Memory B cell (primary cell): ENCODE results near the gene APOBEC3C.
"Not testable (repeated sequence)": the region's sequence is repeated elsewhere in the genome, so short reads cannot be mapped to it uniquely, and the experiment has no call there.

Source experiments
- ATAC-seq: fragments of 150-1000 bp; cut with Tn5 transposase; 2 replicates; pipeline ENCODE4 v1.10.0; 2021; ENCODE audit warnings: low read depth, mild to moderate bottlenecking, moderate library complexity
- DNase-seq, 2 donors: peaks; one replicate each; pipeline ENCODE4 v3.0.0; 2022; ENCODE audit warnings: low spot score in 2 of 2
- H3K27ac Mint-ChIP-seq: one replicate; pipeline ENCODE4 v1.8.0; 2022; ENCODE audit warnings: mild to moderate bottlenecking, moderate library complexity, mixed read lengths
- H3K27me3 Mint-ChIP-seq: one replicate; pipeline ENCODE4 v1.8.0; 2022; ENCODE audit warnings: mixed read lengths
- H3K36me3 Mint-ChIP-seq: one replicate; pipeline ENCODE4 v1.8.0; 2022; ENCODE audit warnings: mild to moderate bottlenecking, mixed read lengths
- H3K4me1 Mint-ChIP-seq: one replicate; pipeline ENCODE4 v1.8.0; 2022; ENCODE audit warnings: mixed read lengths
- H3K4me3 Mint-ChIP-seq: one replicate; pipeline ENCODE4 v1.8.0; 2022; ENCODE audit warnings: mild to moderate bottlenecking, moderate library complexity, mixed read lengths
- H3K9me3 Mint-ChIP-seq: one replicate; pipeline ENCODE4 v1.8.0; 2022; ENCODE audit warnings: mixed read lengths

APOBEC3C gene

DNA sequence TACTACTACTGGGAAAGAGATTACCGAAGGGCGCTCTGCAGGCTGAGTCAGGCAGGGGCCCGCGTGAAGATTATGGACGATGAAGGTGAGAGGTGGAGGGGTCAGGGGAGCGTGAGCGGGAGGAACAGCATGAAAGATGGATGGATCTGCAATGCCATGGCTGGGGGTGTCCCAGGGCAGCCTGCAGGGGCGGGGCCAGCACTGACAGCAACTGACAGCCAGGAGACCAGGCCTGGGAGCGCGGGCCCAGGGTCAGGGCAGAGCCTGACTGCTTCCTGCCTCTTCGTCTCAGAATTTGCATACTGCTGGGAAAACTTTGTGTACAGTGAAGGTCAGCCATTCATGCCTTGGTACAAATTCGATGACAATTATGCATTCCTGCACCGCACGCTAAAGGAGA lies 31.1 kb downstream of the APOBEC3C start:
- not testable (repeated sequence) for DNase-seq, H3K27me3 Mint-ChIP-seq, ATAC-seq, H3K9me3 Mint-ChIP-seq
- Mint-ChIP-seq H3K4me3 (peak overlapping the region; percentile 30), H3K4me1 (peaks cover 37% of the 10 kb centered on the region), H3K36me3 (peaks cover 22% of the 10 kb centered on the region), H3K27ac (peak overlapping the region; percentile 89)

DNA sequence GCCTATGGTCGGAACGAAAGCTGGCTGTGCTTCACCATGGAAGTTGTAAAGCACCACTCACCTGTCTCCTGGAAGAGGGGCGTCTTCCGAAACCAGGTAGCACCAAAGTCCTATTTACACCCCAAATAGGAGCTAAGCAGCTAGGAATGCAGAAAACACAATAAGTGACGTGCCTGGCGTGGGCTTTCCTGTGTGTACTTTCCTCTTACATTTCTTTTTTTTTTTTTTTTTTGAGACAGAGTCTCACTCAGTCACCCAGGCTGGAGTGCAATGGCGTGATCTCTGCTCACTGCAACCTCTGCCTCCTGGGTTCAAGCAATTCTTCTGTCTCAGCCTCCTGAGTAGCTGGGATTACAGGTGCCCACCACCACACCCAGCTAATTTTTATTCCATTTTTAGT lies 35.4 kb downstream of the APOBEC3C start:
- H3K36me3 Mint-ChIP-seq, result peaks cover 20% of the 10 kb centered on the region
- not testable (repeated sequence) for H3K27me3 Mint-ChIP-seq, H3K4me3 Mint-ChIP-seq, ATAC-seq, DNase-seq, H3K9me3 Mint-ChIP-seq
- peaks cover 38% of the 10 kb centered on the region for H3K4me1 Mint-ChIP-seq
- H3K27ac Mint-ChIP-seq, result peak overlapping the region; percentile 17

DNA sequence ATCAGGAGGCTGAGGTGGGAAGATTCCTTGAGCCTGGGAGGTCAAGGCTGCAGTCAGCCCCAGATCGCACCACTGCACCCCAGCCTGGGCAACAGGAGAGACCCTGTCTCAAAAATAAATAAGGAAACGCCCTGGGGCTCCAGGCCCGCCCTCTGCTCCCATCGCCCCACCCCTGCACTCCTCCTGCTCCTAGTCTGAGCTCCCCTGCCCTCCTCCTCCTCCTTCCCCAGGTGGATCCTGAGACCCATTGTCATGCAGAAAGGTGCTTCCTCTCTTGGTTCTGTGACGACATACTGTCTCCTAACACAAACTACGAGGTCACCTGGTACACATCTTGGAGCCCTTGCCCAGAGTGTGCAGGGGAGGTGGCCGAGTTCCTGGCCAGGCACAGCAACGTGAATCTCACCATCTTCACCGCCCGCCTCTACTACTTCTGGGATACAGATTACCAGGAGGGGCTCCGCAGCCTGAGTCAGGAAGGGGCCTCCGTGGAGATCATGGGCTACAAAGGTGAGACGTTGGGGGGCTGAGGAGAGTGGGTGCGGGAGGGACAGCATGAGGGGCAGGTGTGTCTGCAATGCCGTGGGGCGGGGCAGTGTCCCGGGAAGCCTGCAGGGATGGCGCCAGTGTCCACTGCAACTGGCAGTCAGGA lies 37.9 kb downstream of the APOBEC3C start:
- not testable (repeated sequence) for H3K36me3 Mint-ChIP-seq, H3K27ac Mint-ChIP-seq, DNase-seq, H3K9me3 Mint-ChIP-seq, H3K4me3 Mint-ChIP-seq, ATAC-seq, H3K27me3 Mint-ChIP-seq
- H3K4me1 Mint-ChIP-seq, result peaks cover 18% of the 10 kb centered on the region

DNA sequence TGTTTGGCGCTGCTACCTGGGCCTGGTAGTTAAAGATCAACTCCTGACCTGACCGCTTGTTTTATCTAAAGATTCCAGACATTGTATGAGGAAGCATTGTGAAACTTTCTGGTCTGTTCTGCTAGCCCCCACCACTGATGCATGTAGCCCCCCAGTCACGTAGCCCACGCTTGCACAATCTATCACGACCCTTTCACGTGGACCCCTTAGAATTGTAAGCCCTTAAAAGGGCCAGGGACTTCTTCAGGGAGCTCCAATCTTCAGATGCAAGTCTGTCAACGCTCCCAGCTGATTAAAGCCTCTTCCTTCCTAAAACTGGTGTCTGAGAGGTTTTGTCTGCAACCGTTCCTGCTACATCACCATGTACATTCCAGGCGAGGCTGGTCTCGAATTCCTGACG lies 41.6 kb downstream of the APOBEC3C start:
- no peaks in the 10 kb centered on the region for H3K36me3 Mint-ChIP-seq
- H3K4me1 Mint-ChIP-seq, result peaks cover 12% of the 10 kb centered on the region
- no peaks in the 10 kb centered on the region for H3K27me3 Mint-ChIP-seq
- no peaks in the 10 kb centered on the region for H3K9me3 Mint-ChIP-seq
- H3K4me3 Mint-ChIP-seq, result no peak overlapping the region
- ATAC-seq (no peak), DNase-seq (no peak)
- no peak overlapping the region for H3K27ac Mint-ChIP-seq

DNA sequence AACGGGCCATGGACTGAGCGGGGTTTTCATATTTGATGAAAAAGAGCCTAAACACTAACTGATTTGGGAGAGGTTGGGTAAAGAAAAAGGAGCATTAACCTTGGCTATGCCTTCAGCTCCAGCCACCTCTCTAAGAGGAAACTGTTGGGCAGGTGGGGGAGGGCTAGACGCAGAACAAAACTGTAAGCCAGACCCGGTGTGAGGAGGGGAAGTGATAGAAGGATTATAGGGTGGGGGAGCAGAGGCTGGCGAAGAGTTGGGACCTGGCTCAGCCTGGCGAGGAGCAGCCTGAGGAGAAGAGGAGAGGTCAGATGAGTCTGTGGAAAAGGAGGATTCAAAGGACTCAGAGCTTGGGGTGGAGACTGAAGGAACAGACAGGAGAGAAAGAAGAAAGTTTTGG lies 47.2 kb downstream of the APOBEC3C start:
- not testable (repeated sequence) for H3K27me3 Mint-ChIP-seq, H3K4me3 Mint-ChIP-seq, H3K27ac Mint-ChIP-seq, ATAC-seq, DNase-seq, H3K36me3 Mint-ChIP-seq, H3K9me3 Mint-ChIP-seq
- H3K4me1 Mint-ChIP-seq, result peaks cover 12% of the 10 kb centered on the region

DNA sequence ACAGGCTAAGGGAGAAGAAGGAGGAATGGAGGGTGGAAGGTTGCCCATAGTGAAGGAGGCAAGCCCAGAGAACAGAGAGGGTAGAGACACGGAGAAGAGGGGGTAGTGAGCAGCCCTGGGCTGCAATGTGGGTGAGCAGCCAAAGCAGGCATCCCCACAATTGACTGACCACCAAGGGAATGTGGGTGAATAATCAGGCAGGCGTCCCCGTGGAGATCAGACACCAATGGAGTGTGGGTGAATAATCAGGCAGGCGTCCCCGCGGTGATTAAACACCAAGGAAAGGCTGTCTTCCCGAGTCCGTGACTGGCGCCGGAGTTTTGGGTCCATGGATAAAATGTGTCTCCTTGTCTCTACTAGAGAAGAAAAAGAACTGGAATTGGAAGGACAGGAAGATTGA lies 47.9 kb downstream of the APOBEC3C start:
- not testable (repeated sequence) for ATAC-seq, H3K27me3 Mint-ChIP-seq, H3K27ac Mint-ChIP-seq, H3K4me3 Mint-ChIP-seq, DNase-seq, H3K9me3 Mint-ChIP-seq, H3K36me3 Mint-ChIP-seq
- peaks cover 12% of the 10 kb centered on the region for H3K4me1 Mint-ChIP-seq

DNA sequence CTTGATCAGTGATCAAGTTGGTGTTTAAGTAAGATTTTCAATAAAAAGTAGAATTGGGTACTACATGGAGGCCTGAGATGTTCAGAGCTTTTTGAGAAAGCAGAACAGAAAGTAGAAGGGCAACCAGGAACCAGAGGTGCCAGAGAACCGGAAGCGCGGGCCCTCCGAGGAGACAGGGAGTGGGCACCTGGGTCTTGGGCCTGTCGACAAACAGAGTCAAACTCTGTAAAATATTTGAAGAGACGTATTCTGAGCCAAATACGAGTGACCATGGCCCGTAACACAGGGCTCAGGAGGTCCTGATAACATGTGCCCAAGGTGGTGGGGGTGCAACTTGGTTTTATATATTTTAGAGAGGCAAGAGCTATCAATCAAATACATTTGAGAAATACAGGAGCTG lies 49.8 kb downstream of the APOBEC3C start:
- H3K27ac Mint-ChIP-seq, H3K27me3 Mint-ChIP-seq: not testable (repeated sequence)

DNA sequence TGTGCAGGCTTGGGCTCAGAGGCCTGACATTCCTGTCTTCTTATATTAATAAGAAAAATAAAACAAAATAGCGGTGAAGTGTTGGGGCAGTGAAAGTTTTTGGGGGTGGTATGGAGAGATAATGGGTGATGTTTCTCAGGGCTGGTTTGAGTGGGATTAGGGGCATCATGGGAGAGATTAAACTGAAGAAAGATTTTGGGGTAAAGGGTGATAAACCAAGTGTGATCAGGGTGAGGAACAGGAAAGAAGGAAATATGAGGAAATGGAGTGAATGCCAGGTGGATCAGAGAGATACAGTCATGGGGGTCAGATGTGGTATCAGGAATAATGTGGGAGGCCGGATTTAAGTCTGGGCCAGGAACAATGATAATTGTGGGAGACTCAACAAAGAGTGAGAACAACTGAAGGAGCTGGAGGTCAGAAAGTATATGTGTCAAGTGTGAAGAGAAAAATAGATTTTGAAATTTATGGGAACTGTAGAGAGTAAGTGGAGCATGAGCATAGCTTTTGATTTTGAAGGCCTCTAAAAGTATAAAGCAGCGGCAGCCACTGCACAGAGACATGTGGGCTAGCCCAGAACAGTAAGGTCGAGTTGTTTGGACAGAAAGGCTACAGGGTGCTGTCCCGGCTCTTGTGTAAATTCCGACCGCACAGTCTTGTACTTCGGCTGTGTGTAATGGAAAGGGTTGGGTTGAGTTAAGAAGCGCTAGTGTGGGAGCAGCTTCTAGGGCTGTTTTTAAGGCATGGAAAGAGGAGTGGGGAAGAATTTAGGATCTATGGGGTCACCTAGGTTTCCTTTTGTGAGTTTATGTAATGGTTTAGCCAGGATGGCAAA lies 52.6 kb downstream of the APOBEC3C start:
- peaks cover 24% of the 10 kb centered on the region for H3K4me1 Mint-ChIP-seq
- H3K4me3 Mint-ChIP-seq, DNase-seq, H3K9me3 Mint-ChIP-seq, H3K36me3 Mint-ChIP-seq, H3K27me3 Mint-ChIP-seq, H3K27ac Mint-ChIP-seq: not testable (repeated sequence)
- ATAC-seq, result peak; percentile 8

More for the DNA sequence above, 49.8 kb downstream of the APOBEC3C start:
- DNase-seq (peak; percentile 43), ATAC-seq (peak; percentile 80)
- Mint-ChIP-seq H3K4me3 (peak overlapping the region; percentile 72), H3K4me1 (peaks cover 15% of the 10 kb centered on the region)
- H3K36me3 Mint-ChIP-seq, H3K9me3 Mint-ChIP-seq: not testable (repeated sequence)

DNA sequence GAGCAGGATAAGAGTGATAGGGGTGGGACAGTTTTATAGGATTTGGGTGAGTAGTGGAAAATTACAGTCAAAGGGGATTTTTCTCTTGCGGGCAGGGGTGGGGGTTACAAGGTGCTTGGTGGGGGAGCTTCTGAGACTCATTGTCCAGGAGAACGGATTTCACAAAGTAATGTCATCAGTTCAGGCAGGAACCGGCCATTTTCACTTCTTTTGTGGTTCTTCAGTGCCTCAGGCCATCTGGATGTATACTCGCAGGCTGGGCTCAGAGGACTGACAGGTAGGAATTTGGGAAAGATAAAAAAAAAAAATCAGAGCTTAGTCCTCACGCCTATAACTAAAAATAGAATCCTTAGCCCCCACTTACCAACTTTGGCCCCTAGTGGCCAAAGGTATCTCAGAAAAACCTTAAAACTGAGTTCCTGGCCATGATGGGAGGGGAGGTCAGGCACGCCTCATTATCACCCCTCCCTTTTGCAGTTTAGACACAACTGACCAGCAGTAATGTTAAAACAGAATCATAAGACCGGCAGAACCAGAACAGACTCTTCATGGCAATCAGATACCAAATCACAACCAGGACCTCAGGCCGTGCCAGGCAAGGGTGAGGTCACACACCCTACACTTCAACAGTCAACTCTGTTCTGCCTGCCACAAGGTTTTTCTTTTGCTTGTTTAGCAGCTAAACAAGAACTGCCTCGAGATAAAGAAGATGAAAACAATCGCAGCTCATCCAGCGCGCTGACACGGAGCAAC lies 54.2 kb downstream of the APOBEC3C start:
- H3K4me1 Mint-ChIP-seq, result peaks cover 30% of the 10 kb centered on the region
- DNase-seq (no peak), ATAC-seq (no peak)
- no peaks in the 10 kb centered on the region for H3K27me3 Mint-ChIP-seq
- no peak overlapping the region for H3K4me3 Mint-ChIP-seq
- H3K27ac Mint-ChIP-seq, result no peak overlapping the region
- H3K36me3 Mint-ChIP-seq, result peaks cover 5% of the 10 kb centered on the region
- no peaks in the 10 kb centered on the region for H3K9me3 Mint-ChIP-seq
